ENCODE results near the gene PDCL2.

The PDCL2 gene

GRCh38 chr4:55507612-55508011 lies 84.4 kb downstream of the PDCL2 start:
- ATAC-seq (ENCODE audit: low read depth): no peak
- Histone ChIP-seq H3K36me3 (ENCODE audit: low read depth) (peaks cover 9% of the 10 kb centered on the region; the same call in 1 of the 2 replicates), H3K27ac (ENCODE audit: poor library complexity, severe bottlenecking) (no peak overlapping the region), H3K9me3 (ENCODE audit: severe bottlenecking) (no peaks in the 10 kb centered on the region), H3K4me1 (ENCODE audit: insufficient read depth, poor library complexity, severe bottlenecking) (peaks cover 10% of the 10 kb centered on the region), H3K27me3 (ENCODE audit: insufficient read depth, poor library complexity, severe bottlenecking) (no peaks in the 10 kb centered on the region), H3K4me3 (ENCODE audit: severe bottlenecking) (no peak overlapping the region)
- no peak for DNase-seq (ENCODE audit: low spot score)
- no peak for TF ChIP-seq CTCF (IDR thresholded peaks at IDR 0.05; ENCODE audit: poor library complexity, severe bottlenecking)
